ENCODE measurements around the gene SLC30A4.

- TF ChIP-seq EP300 (IDR thresholded peaks at IDR 0.05) (no peak), POLR2A (IDR thresholded peaks at IDR 0.05) (no peak), CTCF (IDR thresholded peaks at IDR 0.05) (no peak)
Measured at GRCh38 chr15:45551676-45552075, 29.1 kb upstream of the SLC30A4 start.

Data from suprapubic skin (tissue), 3 donors.